Smooth muscle cell of the brain vasculature (primary cell): Measurements from ENCODE around the gene PDSS1.
A peak's percentile ranks its signal among the peaks of the same experiment; 100 is the strongest.
"Not testable (repeated sequence)": the region's sequence is repeated elsewhere in the genome, so short reads cannot be mapped to it uniquely, and the experiment has no call there.

Source experiments
- DNase-seq: peaks from one replicate; pipeline ENCODE4 v3.0.0-alpha.2; 2012; ENCODE audit warnings: low read depth, low spot score

PDSS1 gene

GRCh38 chr10:26697163-26697921 is at the start of gene PDSS1:
TSS of gene PDSS1 (plus strand) at chr10:26697701. CDS start at chr10:26697712, 11 bp downstream.
- peak; percentile 23 for DNase-seq

- not testable (repeated sequence) for DNase-seq
Observed at GRCh38 chr10:26648245-26648636, 49.3 kb upstream of the PDSS1 start.

- no peak for DNase-seq
Observed at GRCh38 chr10:26650406-26650805, 47.1 kb upstream of the PDSS1 start.

GRCh38 chr10:26651476-26651875 is 46.0 kb upstream of the PDSS1 start:
- not testable (repeated sequence) for DNase-seq

DNA sequence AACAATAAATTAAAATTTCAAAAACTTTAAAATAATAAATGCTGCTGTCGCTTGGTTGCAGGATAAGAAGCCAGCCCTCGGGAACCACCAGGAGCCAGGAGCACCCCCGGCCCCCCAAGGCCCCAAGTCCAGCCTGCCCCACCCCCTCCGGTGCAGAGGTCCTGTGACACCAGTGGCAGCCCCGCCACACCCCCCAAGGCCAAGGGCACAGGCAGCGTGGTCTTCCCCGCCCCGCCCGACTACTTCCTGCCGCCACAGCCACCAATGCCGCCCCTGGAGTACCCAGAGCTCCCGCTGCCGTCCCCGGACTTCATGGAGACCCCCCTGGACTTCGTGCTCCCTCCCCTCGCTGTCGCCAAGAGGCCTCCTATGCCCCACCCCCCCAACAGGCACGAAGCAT is 44.5 kb upstream of the PDSS1 start:
- no peak for DNase-seq

- no peak for DNase-seq
Observed at GRCh38 chr10:26655746-26656145, 41.8 kb upstream of the PDSS1 start.

- DNase-seq: no peak
Observed at GRCh38 chr10:26662864-26663263, 34.6 kb upstream of the PDSS1 start.

GRCh38 chr10:26665080-26666048 is 32.1 kb upstream of the PDSS1 start:
- DNase-seq: no peak

DNA sequence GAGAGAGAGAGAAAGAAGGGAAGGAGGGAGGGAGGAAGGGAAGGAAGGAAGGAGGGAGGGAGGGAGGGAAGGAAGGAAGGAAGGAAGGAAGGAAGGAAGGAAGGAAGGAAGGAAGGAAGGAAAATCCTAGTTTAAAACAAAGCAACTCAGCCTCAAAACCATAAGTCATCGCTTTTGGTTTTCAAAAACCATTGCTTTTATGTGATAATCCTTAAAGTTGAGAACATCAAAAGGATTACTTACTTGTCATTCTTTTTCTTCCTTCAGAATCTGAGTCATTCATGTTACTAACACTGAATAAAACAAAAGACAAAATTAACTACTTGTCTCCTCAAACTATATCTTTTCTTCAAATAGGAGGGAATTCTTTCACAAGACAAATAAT is 21.6 kb upstream of the PDSS1 start:
- no peak for DNase-seq

GRCh38 chr10:26679588-26679987 is 17.9 kb upstream of the PDSS1 start:
- no peak for DNase-seq

DNA sequence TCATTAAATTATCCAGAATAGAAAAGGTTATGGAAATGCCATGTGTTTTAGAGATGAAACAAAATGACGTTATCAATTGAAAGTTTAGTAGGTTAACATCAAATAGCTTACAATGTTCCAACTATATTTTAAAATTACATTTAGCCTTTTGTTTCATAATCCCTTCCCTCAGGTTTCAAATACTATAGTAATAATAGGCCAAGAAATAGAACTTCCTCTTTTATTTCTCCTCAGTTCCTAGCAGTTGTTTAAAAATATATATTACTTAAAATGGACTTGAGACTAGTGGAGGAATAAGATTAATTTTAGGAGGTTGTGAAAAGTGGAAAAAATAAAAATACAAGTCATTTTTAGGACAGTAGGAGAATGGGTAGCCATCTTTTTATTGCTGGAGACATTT is 16.4 kb upstream of the PDSS1 start:
- DNase-seq: no peak

DNA sequence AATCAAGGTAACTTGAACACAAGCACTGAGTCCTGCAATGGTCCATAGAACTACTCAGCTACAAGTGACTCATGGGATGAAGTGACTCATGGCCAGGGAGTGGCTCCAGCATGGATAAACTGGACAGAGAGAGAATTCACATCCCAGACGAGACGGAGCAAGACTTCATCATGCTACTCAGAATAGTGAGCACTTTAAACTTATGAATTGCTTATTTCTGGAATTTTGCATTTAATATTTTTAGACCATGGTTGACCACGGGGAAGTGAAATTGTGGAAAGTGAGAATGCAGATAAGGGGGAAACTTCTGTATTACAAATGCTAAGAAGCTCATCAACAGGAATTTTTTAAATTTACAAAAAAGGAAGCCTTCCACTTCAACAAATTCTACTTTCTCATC is 15.5 kb upstream of the PDSS1 start:
- DNase-seq: not testable (repeated sequence)

GRCh38 chr10:26682931-26683330 is 14.6 kb upstream of the PDSS1 start:
- DNase-seq: no peak

DNA sequence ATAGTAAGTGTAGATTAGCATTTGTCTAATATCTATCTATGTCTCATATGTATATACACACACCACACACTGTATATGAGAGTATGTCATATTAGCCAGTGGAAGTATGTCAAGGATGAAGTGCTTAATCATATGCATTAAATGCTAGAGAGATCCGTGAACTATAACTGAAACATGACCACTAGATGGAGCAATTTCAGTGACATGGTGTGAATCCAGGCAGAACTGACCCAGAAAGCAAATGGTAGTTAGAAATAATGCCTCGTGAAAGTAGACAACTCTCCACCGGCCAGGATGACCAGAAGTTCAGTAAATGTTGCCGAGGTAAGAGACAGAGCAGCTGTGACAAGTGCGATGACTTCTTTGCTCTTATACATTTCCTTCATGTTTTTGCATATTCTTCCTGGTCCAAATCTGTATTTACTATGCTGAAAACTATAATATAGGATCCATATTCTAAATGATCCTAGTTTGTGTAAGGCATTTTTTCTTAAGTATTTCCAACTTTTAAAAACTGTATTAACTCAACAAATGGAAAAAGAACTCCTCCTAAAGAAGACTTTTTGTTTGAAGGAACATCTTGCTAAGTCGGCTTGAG is 12.7 kb upstream of the PDSS1 start:
- peak; percentile 3 for DNase-seq

DNA sequence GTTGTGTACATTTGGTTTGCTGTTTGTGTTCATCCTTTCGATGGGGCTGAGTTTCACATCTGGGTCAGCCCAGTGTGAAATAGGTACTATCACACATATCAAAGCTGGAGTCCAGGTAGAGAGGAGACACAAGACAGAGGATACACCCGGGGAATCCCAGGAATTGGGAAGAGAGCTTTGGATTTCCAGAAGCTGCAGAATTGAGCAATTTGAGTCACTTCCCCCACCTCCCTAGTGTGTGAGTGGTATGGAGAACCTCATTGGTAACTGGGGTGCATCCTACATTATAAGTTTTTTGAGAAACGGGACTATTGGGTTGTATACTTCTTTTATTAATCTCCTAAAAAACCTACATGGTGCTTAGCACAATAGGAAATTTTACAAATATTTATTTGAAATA is 12.1 kb upstream of the PDSS1 start:
- DNase-seq: no peak

- no peak for DNase-seq
Observed at GRCh38 chr10:26689399-26689798, 8.1 kb upstream of the PDSS1 start.

GRCh38 chr10:26690731-26691475 is 6.6 kb upstream of the PDSS1 start:
- DNase-seq: no peak

DNA sequence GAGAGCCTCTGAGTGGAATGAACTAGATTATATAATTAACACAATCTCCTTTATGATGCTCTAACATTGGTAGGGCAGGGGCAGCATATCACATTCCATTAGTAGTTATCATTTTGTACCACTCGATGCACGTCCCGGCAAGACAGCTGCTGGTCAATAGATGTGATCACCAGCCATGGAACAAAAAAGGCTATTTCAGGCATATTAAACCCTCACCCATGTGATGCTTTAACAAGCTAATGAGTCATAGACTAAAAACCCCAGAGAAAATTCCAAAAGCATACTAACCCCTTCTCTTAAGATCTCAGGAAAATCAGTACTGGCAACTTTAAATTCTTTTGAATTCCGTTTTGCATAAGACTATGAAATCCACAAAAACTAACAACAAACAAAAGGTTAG is 3.0 kb upstream of the PDSS1 start:
- not testable (repeated sequence) for DNase-seq

GRCh38 chr10:26696786-26697162 is 727 bp upstream of the PDSS1 start:
- no peak for DNase-seq

DNA sequence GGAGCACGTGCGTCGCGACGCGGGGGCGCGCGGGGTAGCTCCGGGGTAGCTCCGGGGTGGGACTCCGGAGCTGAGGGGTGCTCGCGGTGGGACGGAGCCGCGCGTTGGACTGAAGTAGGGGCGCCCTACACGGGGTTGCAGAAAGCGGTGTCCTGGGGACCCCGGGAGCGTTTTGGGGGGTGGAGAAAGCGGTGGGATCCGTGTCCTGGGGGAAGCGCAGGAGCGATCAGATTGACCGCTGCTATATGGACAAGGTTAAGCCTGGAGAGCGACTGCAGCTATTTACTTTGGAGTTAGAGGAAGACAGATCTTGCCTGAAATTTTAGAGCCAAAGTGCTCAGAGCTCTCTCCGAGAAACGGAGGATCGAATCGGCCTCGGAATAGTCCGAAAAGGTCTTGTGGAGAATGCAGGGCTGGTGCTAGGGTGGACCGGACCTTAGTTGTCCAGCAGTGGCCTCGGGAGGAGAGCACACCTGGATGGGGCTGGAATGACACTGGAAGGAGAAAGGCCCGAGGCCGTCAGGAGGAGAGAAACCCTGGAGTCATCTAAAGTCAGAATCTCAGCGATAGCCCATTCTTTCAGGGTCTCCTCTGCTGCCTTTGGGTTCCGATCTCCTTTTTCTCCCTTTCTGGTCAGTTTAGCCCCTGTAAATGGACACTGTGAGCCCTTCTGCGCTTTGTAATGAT is 564 bp downstream of the PDSS1 start:
- DNase-seq: no peak

- DNase-seq: no peak
Observed at GRCh38 chr10:26698909-26699308, 1.4 kb downstream of the PDSS1 start.
